DMS153 (cell line): ENCODE data around the gene DCK.
"Not testable (repeated sequence)": the region's sequence is repeated elsewhere in the genome, so short reads cannot be mapped to it uniquely, and the experiment has no call there.

ENCODE experiments used
- DNase-seq: peaks from one replicate; lab custom pipeline; 2025; lab: John Stamatoyannopoulos, UW

DCK gene

GRCh38 chr4:71001363-71001762 lies 7.9 kb downstream of the DCK start:
- DNase-seq = not testable (repeated sequence)

DNA sequence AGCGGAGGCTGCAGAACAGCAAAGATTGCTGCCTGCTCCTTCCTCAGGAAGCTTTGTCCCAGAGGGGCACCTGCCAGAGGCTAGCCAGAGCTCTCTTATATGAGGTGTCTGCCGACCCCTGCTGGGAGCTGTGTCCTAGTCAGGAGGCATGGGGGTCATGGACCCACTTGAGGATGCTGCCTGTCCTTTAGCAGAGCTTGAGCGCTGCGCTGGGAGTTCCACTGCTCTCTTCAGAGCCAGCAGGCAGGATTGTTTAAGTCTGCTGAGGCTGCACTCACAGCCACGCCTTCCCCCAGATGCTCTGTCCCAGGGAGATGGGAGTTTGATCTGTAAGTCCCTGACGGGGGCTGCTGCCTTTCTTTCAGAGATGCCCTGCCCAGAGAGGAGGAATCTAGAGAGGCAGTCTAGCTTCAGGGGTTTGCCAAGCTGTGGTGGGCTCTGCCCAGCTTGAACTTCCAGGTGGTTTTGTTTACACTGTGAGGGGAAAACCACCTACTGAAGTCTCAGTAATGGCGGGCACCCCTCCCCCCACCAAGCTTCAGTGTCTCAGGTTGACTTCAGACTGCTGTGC lies 10.9 kb downstream of the DCK start:
- no peak for DNase-seq

DNA sequence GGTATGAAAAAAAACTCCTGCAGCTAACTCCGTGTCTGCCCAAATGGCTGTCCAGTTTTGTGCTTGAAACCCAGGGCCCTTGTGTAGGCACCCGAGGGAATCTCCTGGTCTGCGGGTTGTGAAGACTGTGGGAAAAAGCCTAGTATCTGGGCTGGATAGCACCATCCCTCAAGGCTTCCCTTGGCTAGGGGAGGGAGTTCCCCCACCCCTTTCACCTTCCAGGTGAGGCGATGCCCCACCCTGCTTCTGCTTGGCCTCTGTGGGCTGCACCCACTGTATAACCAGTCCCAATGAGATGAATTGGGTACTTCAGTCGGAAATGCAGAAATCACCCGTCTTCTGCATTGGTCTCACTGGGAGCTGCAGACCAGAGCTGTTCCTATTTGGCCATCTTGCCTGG lies 11.6 kb downstream of the DCK start:
- not testable (repeated sequence) for DNase-seq

DNA sequence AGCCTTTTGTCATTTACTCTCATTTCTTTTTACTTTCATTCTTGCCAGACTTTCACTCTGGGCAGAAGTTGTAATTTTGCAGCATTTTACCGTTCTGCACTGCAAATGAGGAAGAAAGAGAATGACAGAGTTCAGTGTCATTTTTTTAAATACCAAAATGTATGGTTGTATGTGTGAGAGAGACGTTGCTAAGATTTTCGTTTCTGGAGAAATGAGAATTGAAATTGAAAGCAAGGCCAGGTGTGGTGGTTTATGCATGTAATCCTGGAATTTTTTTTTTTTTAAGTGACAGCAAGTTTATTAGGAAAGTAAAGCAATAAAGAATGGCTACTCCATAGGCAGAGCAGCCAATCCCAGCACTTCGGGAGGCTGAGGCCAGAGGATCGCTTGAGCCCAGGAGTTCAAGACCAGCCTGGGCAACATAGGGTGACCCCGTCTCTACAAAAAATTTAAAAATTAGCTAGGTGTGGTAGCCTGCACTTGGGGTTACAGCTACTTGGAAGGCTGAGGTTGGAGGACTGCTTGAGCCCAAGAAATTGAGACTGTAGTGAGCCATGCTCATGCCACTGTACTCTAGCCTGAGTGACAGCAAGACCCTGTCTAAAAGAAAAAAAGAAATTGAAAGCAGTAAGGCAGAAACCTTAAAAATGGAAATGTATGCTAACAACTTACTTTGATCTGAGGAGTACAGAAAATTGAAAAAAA lies 12.9 kb downstream of the DCK start:
- DNase-seq = no peak

DNA sequence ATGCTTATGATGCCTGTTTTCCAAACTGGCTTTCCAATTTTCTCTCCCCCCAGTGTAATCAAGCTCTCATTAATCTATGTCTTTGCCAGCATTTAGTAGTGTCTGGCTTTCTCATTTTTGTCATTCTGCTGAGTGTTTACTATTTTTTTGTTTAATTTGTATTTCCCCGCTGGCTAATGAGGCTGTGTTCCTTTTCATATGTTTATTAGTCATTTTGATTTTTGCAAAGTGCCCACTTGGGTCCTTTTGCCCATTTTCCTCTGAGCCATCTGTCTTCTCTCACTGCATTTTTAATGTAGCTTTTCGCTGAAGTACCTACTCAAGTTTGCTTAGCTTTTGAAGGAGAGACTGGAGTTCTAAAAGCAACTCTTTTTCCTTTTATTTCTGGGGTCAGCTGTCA lies 14.7 kb downstream of the DCK start:
- no peak for DNase-seq

GRCh38 chr4:71009086-71009485 lies 15.6 kb downstream of the DCK start:
- DNase-seq = no peak

DNA sequence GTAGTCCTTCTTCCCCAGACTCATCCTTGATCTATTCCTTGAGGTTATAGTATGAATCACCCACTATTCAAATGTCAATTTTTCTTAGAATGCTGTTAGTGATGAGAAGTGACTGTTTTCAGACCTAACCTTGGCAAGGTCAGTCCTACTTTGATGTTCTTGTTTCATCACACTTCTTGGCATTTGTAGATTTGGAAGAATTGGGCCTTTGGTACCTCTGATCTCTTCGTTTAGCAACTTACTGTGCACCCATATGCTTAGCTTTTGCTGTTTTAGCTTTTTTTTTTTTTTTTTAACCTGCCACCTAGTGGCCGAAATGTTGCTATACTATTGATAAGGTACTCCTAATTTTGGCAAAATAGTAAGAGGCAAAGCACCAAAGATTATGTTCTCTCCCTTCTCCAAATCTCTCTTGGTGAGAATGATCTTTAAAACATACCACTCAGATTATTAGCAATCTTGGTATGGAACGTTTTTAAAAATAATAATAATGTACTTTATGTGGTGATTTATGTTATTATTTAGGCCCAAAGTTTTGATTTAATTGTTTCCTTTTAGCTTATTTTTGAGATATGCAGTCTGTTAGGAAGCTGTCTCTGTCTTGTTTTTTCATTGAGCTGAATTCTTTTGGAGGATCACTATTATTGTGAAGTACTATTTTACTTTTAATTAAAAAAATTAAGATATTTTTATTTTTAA lies 16.6 kb downstream of the DCK start:
- DNase-seq = peak; percentile 26

GRCh38 chr4:71011451-71011850 lies 18.0 kb downstream of the DCK start:
- no peak for DNase-seq

DNA sequence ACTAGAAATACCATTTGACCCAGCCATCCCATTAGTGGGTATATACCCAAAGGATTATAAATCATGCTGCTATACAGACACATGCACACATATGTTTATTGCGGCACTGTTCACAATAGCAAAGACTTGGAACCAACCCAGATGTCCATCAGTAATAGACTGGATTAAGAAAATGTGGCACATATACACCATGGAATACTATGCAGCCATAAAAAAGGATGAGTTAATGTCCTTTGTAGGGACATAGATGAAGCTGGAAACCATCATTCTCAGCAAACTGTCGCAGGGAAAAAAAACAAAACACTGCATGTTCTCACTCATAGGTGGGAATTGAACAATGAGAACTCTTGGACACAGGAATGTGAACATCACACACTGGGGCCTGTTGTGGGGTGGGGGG lies 23.9 kb downstream of the DCK start:
- DNase-seq = not testable (repeated sequence)

- DNase-seq = no peak
These were observed 27.2 kb downstream of the DCK start for GRCh38 chr4:71020611-71021010.

- DNase-seq = no peak
These were observed 32.2 kb downstream of the DCK start for GRCh38 chr4:71025654-71026053.

DNA sequence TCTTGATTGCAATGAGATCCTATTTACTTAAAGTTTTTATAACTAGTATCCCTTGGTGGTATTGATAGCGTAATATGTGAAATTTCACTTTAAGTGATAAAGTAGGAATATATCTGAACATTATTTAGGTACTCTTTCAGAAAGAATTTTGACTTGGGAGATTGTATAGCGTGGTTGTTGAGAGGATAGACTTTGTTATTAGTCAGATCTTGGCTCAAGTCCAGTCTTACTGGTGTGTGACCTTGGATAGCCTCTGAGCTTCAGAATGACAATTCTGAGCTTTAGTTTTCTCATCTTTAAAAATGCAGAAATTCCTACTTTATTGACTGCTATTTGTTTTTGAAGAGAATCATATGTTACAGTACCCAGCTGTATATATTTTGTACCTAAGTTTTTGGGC lies 32.6 kb downstream of the DCK start:
- DNase-seq = peak; percentile 6

DNA sequence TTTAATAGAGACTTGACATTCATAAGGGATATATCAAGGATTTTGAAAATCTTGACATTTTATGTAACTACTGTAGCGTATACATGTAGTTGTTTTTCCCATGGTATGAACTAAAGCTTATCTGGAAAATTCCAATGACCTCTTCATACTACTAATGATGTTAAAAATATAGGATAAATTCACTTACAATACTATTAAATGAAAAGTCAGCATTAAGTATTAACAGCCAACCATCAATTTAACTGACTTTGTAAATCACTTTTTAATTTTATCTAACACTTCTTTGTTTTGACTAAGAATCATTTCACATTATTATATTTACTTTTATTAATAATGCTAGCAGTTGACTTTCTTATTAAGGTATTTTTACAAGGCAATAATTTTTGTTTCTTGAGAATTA lies 34.2 kb downstream of the DCK start:
- DNase-seq = no peak

GRCh38 chr4:71029504-71029903 lies 36.1 kb downstream of the DCK start:
- DNase-seq = no peak

DNA sequence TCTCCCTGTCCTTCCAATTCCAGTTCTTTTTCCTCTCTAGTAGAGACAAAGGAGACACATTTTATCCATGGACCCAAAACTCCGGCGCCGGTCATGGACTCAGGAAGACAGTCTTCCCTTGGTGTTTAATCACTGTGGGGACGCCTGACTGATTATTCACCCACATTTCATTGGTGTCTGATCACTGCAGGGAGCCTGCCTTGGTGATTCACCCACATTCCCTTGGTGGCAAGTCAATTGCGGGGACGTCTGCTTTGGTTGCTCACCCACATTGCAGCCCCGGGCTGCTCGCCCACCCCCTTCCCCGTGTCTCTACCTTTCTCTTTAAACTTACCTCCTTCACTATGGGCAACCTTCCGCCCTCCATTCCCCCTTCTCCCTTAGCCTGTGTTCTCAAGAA lies 38.7 kb downstream of the DCK start:
- DNase-seq = not testable (repeated sequence)

GRCh38 chr4:71045256-71045655 lies 51.8 kb downstream of the DCK start:
- no peak for DNase-seq

DNA sequence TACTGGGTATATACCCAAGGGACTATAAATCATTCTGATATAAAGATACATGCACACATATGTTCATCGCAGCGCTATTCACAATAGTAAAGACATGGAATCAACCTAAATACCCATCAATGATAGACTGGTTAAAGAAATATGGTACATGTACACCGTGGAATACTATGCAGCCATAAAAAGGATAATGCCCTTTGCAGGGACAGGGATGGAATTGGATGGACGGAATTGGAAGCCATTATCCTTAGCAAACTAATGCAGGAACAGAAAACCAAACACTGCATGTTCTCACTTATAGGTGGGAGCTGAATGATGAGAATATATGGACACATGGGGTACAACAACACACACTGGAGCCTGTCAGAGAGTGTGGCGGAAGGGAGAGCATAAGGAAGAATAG lies 55.9 kb downstream of the DCK start:
- DNase-seq = no peak

GRCh38 chr4:71050809-71051208 lies 57.4 kb downstream of the DCK start:
- DNase-seq = no peak

DNA sequence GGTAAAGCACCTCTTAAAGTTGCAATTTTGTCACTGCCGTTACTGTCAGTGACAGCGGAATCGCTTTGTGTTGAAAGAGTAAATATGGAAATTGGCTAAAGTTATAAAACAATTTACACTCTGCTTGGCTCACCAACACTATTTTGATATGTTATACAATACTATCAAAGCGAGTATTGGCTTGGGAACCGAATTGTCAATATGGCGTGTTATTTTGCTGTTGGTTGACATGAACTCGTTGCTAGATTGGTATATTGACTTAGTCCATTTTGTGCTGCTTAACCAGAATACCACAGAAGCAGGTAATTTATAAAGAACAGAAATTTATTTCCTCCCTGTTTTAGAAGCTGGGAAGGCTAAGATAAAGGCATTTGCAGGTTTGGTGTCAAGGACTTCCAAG lies 58.6 kb downstream of the DCK start:
- no peak for DNase-seq

DNA sequence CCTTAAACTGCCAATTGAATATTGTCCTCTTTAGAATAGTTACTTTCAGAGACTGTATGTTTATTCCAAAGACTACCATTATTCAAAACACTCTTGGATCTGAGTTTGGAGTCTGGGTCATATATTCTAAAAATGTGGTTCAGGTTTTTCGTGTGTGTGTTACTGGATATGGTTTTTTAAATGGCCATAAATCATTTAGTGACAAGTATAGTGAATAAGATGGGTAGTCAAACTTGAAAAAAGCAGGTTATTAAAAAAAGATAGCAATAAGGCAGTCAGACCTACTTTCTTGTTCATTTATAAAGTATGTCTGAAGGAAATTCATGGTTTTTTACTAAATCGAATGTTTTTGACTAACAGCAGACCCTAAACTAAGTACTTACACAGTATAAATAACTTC lies 59.3 kb downstream of the DCK start:
- no peak for DNase-seq

DNA sequence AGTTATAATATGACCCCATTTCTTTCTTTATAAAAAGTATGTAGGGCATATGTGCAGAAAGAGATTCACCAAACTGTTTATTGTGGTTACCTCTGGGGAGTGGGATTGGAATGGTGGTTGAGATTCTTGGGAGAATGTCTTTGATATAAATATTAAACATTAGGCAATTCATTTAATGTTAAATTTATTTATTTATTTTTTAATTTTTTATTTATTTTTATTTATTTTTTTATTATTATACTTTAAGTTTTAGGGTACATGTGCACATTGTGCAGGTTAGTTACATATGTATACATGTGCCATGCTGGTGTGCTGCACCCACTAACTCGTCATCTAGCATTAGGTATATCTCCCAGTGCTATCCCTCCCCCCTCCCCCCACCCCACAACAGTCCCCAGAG lies 60.2 kb downstream of the DCK start:
- DNase-seq = not testable (repeated sequence)

DNA sequence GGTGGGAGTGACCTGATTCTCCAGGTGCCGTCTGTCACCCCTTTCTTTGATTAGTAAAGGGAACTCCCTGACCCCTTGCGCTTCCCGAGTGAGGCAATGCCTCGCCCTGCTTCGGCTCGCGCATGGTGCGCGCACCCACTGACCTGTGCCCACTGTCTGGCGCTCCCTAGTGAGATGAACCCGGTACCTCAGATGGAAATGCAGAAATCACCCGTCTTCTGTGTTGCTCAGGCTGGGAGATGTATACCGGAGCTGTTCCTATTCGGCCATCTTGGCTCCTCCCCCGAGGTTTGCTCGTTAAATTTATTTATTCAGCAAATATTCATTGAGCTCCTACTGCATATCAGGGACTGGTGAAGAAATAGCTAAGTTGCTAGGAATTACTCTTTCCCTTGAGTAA lies 66.1 kb downstream of the DCK start:
- DNase-seq = not testable (repeated sequence)

DNA sequence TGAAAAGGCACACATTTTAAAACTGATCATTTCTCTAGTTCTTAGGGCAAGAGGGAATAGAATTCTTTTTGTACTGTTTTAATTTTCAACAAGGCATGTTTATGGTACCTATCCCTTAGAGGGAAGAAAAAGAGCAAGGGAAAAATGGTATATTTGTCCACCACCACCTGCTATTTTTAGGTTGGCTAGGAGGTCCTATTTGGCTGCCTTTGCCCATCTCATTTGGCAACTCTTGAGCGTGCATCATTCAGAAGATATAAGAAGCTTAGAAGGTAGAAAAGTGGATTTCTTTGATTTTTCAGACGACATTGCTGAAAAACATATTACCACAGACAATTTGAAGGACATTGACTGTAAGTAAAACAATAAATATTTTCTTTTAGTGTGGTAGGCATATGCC lies 69.0 kb downstream of the DCK start:
- no peak for DNase-seq

- DNase-seq = no peak
These were observed 70.3 kb downstream of the DCK start for GRCh38 chr4:71063711-71064110.
